H9 (cell line): ENCODE measurements around the gene MED28. TPM values are rescaled to one million over a fixed set of nuclear protein-coding genes. Genes with fewer than 3 reads are reported as not detected.

Experiments used
- DNase-seq: peaks from one replicate; pipeline ENCODE4 v3.0.0-alpha.2; 2017
- H2AFZ ChIP-seq: one replicate; pipeline ENCODE4 v1.6.1; 2013; ENCODE audit warnings: mild to moderate bottlenecking, low read length, control low read depth, moderate library complexity
- H2AK5ac ChIP-seq: 2 replicates; pipeline ENCODE4 v1.6.1; 2013; ENCODE audit warnings: low read length, control low read depth, mixed read lengths; ENCODE audit not compliant: insufficient read length
- H2BK120ac ChIP-seq: one replicate; pipeline ENCODE4 v1.6.1; 2013; ENCODE audit warnings: low read depth, mild to moderate bottlenecking, low read length, control low read depth, inconsistent platforms; ENCODE audit not compliant: poor library complexity, severe bottlenecking
- H2BK12ac ChIP-seq: 2 replicates; pipeline ENCODE4 v1.6.1; 2013; ENCODE audit warnings: low read length, control low read depth, mixed read lengths, low read depth; ENCODE audit not compliant: insufficient read length
- H2BK15ac ChIP-seq: 2 replicates; pipeline ENCODE4 v1.6.1; 2013; ENCODE audit warnings: low read depth, low read length, control low read depth
- H2BK20ac ChIP-seq: one replicate; pipeline ENCODE4 v1.6.1; 2013; ENCODE audit warnings: low read depth, mild to moderate bottlenecking, low read length, control low read depth, inconsistent platforms; ENCODE audit not compliant: poor library complexity, severe bottlenecking
- H2BK5ac ChIP-seq: 2 replicates; pipeline ENCODE4 v1.6.1; 2013; ENCODE audit warnings: low read length, control low read depth, mixed read lengths; ENCODE audit not compliant: insufficient read length
- H3K14ac ChIP-seq: 2 replicates; pipeline ENCODE4 v1.6.1; 2013; ENCODE audit warnings: low read length, control low read depth; ENCODE audit not compliant: insufficient read depth
- H3K18ac ChIP-seq: 2 replicates; pipeline ENCODE4 v1.6.1; 2013; ENCODE audit warnings: low read depth, mild to moderate bottlenecking, mixed read lengths, low read length, control low read depth; ENCODE audit not compliant: insufficient read length
- H3K23ac ChIP-seq: 2 replicates; pipeline ENCODE4 v1.6.1; 2013; ENCODE audit warnings: low read length, control low read depth, mixed read lengths, low read depth; ENCODE audit not compliant: insufficient read length
- H3K23me2 ChIP-seq: 2 replicates; pipeline ENCODE4 v1.6.1; 2013; ENCODE audit warnings: low read depth, mild to moderate bottlenecking, mixed read lengths, low read length, control low read depth; ENCODE audit not compliant: insufficient read length, poor library complexity, severe bottlenecking
- H3K27ac ChIP-seq: 2 replicates; pipeline ENCODE4 v1.5.1; 2013; ENCODE audit warnings: low read length, control low read depth, mixed read lengths, low read depth; ENCODE audit not compliant: insufficient read length
- H3K27me3 ChIP-seq: 2 replicates; pipeline ENCODE4 v1.6.1; 2013; ENCODE audit warnings: low read length, control low read depth, inconsistent platforms; ENCODE audit not compliant: insufficient read depth
- H3K4ac ChIP-seq: 2 replicates; pipeline ENCODE4 v1.6.1; 2013; ENCODE audit warnings: low read depth, mild to moderate bottlenecking, control low read depth, inconsistent platforms, low read length, moderate library complexity
- H3K4me1 ChIP-seq: 2 replicates; pipeline ENCODE4 v1.6.1; 2013; ENCODE audit warnings: low read length, control low read depth, inconsistent platforms; ENCODE audit not compliant: insufficient read depth
- H3K4me2 ChIP-seq: 2 replicates; pipeline ENCODE4 v1.6.1; 2013; ENCODE audit warnings: low read length, control low read depth, mixed read lengths; ENCODE audit not compliant: insufficient read length, insufficient read depth
- H3K56ac ChIP-seq: 2 replicates; pipeline ENCODE4 v1.6.1; 2013; ENCODE audit warnings: low read depth, mild to moderate bottlenecking, mixed read lengths, low read length, control low read depth; ENCODE audit not compliant: insufficient read length
- H3K79me1 ChIP-seq: 2 replicates; pipeline ENCODE4 v1.6.1; 2013; ENCODE audit warnings: low read depth, mild to moderate bottlenecking, moderate library complexity, low read length, control low read depth, inconsistent platforms; ENCODE audit not compliant: insufficient read depth, poor library complexity, severe bottlenecking
- H3K79me2 ChIP-seq: 2 replicates; pipeline ENCODE4 v1.6.1; 2013; ENCODE audit warnings: low read length, control low read depth, inconsistent platforms; ENCODE audit not compliant: insufficient read depth
- H3K9ac ChIP-seq: 2 replicates; pipeline ENCODE4 v1.6.1; 2013; ENCODE audit warnings: low read length, control low read depth, mixed read lengths; ENCODE audit not compliant: insufficient read length; ENCODE audit errors: extremely low read depth
- H3K9me3 ChIP-seq: one replicate; pipeline ENCODE4 v1.6.1; 2013; ENCODE audit warnings: low read depth, low read length, inconsistent platforms; ENCODE audit not compliant: control insufficient read depth
- H3T11ph ChIP-seq: one replicate; pipeline ENCODE4 v1.6.1; 2013; ENCODE audit warnings: mild to moderate bottlenecking, low read length, control low read depth, inconsistent platforms
- H4K20me1 ChIP-seq: one replicate; pipeline ENCODE4 v1.6.1; 2013; ENCODE audit not compliant: control insufficient read depth, insufficient read length, insufficient read depth
- H4K5ac ChIP-seq: 2 replicates; pipeline ENCODE4 v1.6.1; 2013; ENCODE audit warnings: low read depth, mild to moderate bottlenecking, mixed read lengths, low read length, control low read depth; ENCODE audit not compliant: insufficient read length
- H4K8ac ChIP-seq: replicated peaks from 2 replicates; pipeline ENCODE4 v1.6.1; 2013; ENCODE audit warnings: low read length, control low read depth, mixed read lengths, low read depth; ENCODE audit not compliant: insufficient read length
- H4K91ac ChIP-seq: 2 replicates; pipeline ENCODE4 v1.6.1; 2013; ENCODE audit warnings: low read depth, mild to moderate bottlenecking, moderate library complexity, mixed read lengths, low read length, control low read depth; ENCODE audit not compliant: insufficient read length
- H3K27ac Mint-ChIP-seq, 3 experiments: 2 replicates in 2 of 3; 3 replicates in 1 of 3; pipeline ENCODE4 v1.8.0; 2020 to 2021; ENCODE audit warnings: mixed read lengths in 3 of 3, mild to moderate bottlenecking in 1 of 3, moderate library complexity in 1 of 3
- H3K27me3 Mint-ChIP-seq: 2 replicates; pipeline ENCODE4 v1.8.0; 2021; ENCODE audit warnings: low read depth, mild to moderate bottlenecking, moderate library complexity, mixed read lengths
- H3K36me3 Mint-ChIP-seq, 3 experiments: 2 replicates in 2 of 3; 3 replicates in 1 of 3; pipeline ENCODE4 v1.8.0; 2020 to 2021; ENCODE audit warnings: low read depth in 3 of 3, mixed read lengths in 3 of 3; ENCODE audit not compliant: insufficient read depth in 1 of 3
- H3K4me1 Mint-ChIP-seq, 2 experiments: 2 replicates each; pipeline ENCODE4 v1.8.0; 2020; ENCODE audit warnings: mixed read lengths in 2 of 2
- H3K4me3 Mint-ChIP-seq, 2 experiments: 2 replicates in 1 of 2; 3 replicates in 1 of 2; pipeline ENCODE4 v1.8.0; 2020 to 2021; ENCODE audit warnings: mild to moderate bottlenecking in 2 of 2, mixed read lengths in 2 of 2, moderate library complexity in 1 of 2
- H3K9me3 Mint-ChIP-seq, 2 experiments: 2 replicates in 1 of 2; 3 replicates in 1 of 2; pipeline ENCODE4 v1.8.0; 2020; ENCODE audit warnings: mild to moderate bottlenecking in 2 of 2, mixed read lengths in 2 of 2, moderate library complexity in 1 of 2
- CTCF ChIP-seq: fragments of 200-600 bp; sonication (generic); conservative IDR thresholded peaks from 3 replicates; pipeline ENCODE4 v1.8.0; 2021; ENCODE audit warnings: antibody characterized with exemption, mild to moderate bottlenecking
- WGBS: extraction: QIAGEN DNeasy Blood & Tissue Kit; methylation state at CpG from one replicate; pipeline ENCODE4 v1.1.7; 2013; ENCODE audit warnings: missing lambda C conversion rate, low lambda C conversion rate, mixed read lengths; ENCODE audit not compliant: insufficient read length; ENCODE audit errors: extremely low coverage; 5-methylcytosine and 5-hydroxymethylcytosine counted together
- total RNA-seq: library from RNA; stranded (reverse); gene quantifications from 2 replicates; pipeline ENCODE4 v1.2.1, GENCODE V29; 2021

The MED28 gene
- total RNA-seq, 1 experiment from 2014 or later = 90.4 TPM

- no peak overlapping the region for H2BK5ac ChIP-seq
- H2BK15ac ChIP-seq = no peak overlapping the region
- H2AK5ac ChIP-seq = no peak overlapping the region
- H3K27me3 ChIP-seq = no peaks in the 10 kb centered on the region
- no peak overlapping the region for H4K91ac ChIP-seq
- no CpG with 5 or more reads among the region's 17 CpGs for WGBS
- no peaks in the 10 kb centered on the region for H3K79me2 ChIP-seq
- H3K4ac ChIP-seq = no peak overlapping the region
- Mint-ChIP-seq H3K27me3 (no peaks in the 10 kb centered on the region), H3K9me3 (no peaks in the 10 kb centered on the region), H3K36me3 (peaks cover 21 to 50% (median 37%) of the 10 kb centered on the region in 3 experiments; a peak in 6 of 7 replicates), H3K4me3 (no peak overlapping the region), H3K27ac (peak overlapping the region in 1 of 3 experiments; percentile 91; a peak in 2 of 7 replicates), H3K4me1 (peaks cover 2 to 3% of the 10 kb centered on the region in 2 experiments; a peak in 2 of 4 replicates)
- no peaks in the 10 kb centered on the region for H3K23me2 ChIP-seq
- no peak for DNase-seq
- H4K5ac ChIP-seq = no peak overlapping the region
- no peaks in the 10 kb centered on the region for H4K20me1 ChIP-seq
- no peak overlapping the region for H3K56ac ChIP-seq
- no peaks in the 10 kb centered on the region for H3K79me1 ChIP-seq
- no peaks in the 10 kb centered on the region for H3K9me3 ChIP-seq
- H4K8ac ChIP-seq = no peak overlapping the region
- H2BK20ac ChIP-seq = no peak overlapping the region
- H3K9ac ChIP-seq = no peak overlapping the region
- no peak for TF ChIP-seq CTCF
- H3K4me1 ChIP-seq = no peaks in the 10 kb centered on the region
- H3K27ac ChIP-seq = no peak overlapping the region
- no peak overlapping the region for H2BK12ac ChIP-seq
- no peak overlapping the region for H3K4me2 ChIP-seq
- H2AFZ ChIP-seq = no peak overlapping the region
- H3K14ac ChIP-seq = no peak overlapping the region; the same call in 1 of the 2 replicates
- H2BK120ac ChIP-seq = no peak overlapping the region
- no peak overlapping the region for H3K18ac ChIP-seq
- H3T11ph ChIP-seq = no peak overlapping the region
- H3K23ac ChIP-seq = no peak overlapping the region
These were observed 21.9 kb downstream of the MED28 start for GRCh38 chr4:17636341-17636695.
